ENCODE measurements around the gene WDR5B.

Gene WDR5B

DNA sequence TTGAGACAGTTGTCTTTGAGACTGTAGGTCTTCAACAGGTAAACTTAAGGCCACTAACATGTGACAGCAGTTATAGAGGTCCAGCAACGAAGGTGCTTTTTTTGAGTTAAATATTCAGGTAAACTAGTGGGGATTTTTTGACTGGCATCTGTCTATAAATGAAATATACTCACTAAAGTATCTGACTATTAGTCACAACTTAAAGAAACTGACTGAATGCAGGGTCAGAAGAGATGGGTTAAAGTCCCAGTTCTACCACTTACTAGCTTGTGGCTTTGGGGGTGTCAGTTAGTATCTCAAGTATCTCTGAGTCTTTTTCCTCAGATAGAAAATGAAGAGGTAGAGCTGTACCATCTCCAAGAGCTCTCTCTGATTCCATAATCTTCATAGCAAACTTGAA is 50.8 kb downstream of the WDR5B start:
- TF ChIP-seq FOXP2 (optimal IDR thresholded peaks at IDR 0.05; ENCODE audit: control extremely low read depth, extremely low read length, insufficient read depth) = no peak
- TF ChIP-seq EZH2 (IDR thresholded peaks at IDR 0.05) = no peak
- TF ChIP-seq POLR2AphosphoS5 (IDR thresholded peaks at IDR 0.05; ENCODE audit: borderline replicate concordance, low read depth, low read length) = no peak

DNA sequence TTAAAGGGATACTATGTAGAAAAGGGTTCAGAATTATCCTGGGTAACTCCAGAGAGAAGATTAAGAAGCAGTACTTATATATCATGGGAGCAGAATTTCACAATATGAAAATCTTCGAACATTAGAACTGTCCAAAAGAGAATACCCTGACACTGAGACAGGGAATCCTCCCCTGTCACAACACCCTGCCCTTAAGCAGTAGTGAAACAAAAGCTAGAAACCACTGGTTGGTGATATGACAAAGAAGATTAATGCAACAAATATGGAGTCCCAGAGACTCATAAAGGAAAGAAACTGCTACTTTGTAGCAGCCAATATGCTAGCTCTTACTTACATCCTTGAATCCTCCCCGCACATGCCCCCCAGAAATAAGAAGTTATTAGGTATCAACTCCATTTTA is 51.4 kb downstream of the WDR5B start:
- no peak overlapping the region for H3K4me3 ChIP-seq
- peaks cover 55% of the 10 kb centered on the region for H3K36me3 ChIP-seq (ENCODE audit: insufficient read depth, low read length)
- TF ChIP-seq FOXP2 (optimal IDR thresholded peaks at IDR 0.05; ENCODE audit: control extremely low read depth, extremely low read length, insufficient read depth) (no peak), EZH2 (IDR thresholded peaks at IDR 0.05) (no peak), POLR2AphosphoS5 (IDR thresholded peaks at IDR 0.05; ENCODE audit: borderline replicate concordance, low read depth, low read length) (no peak)
- no peaks in the 10 kb centered on the region for H3K9me3 ChIP-seq (ENCODE audit: low read depth, low read length)
- H3K9ac ChIP-seq (ENCODE audit: insufficient read length) = no peak overlapping the region
- no peak overlapping the region for H3K27ac ChIP-seq
- DNase-seq (ENCODE audit: low read depth, low spot score) = no peak

More for the DNA sequence above, 50.8 kb downstream of the WDR5B start:
- H3K9ac ChIP-seq (ENCODE audit: insufficient read length) = no peak overlapping the region
- H3K4me3 ChIP-seq = no peak overlapping the region
- H3K36me3 ChIP-seq (ENCODE audit: insufficient read depth, low read length) = peaks cover 57% of the 10 kb centered on the region
- no peak overlapping the region for H3K27ac ChIP-seq
- H3K9me3 ChIP-seq (ENCODE audit: low read depth, low read length) = no peaks in the 10 kb centered on the region
- no peak for DNase-seq (ENCODE audit: low read depth, low spot score)
